ENCODE results near the gene LHX4. TPM values are rescaled to one million over a fixed set of nuclear protein-coding genes. Genes with fewer than 3 reads are reported as not detected.

LHX4 gene
- total RNA-seq, 4 donors from 2014 or later: not detected

- no peak overlapping the region for H3K27ac ChIP-seq
- H3K9me3 ChIP-seq: no peaks in the 10 kb centered on the region
- no peaks in the 10 kb centered on the region for H3K4me1 ChIP-seq
- TF ChIP-seq POLR2A (IDR thresholded peaks at IDR 0.05) (no peak), CTCF (IDR thresholded peaks at IDR 0.05) (no peak), EP300 (IDR thresholded peaks at IDR 0.05) (no peak)
- peaks cover 0 to 99% (median 0%) of the 10 kb centered on the region in 3 donors for H3K36me3 ChIP-seq
- no peak for DNase-seq (ENCODE audit: low spot score in 2 of 2)
- 89 to 90% methylated on average over 18 of the region's 18 CpGs for WGBS, 2 donors
- H3K27me3 ChIP-seq: no peaks in the 10 kb centered on the region
- H3K4me3 ChIP-seq: no peak overlapping the region
These were observed 36.7 kb upstream of the LHX4 start for GRCh38 chr1:180193141-180194047.

GRCh38 chr1:180194048-180194425 is 36.0 kb upstream of the LHX4 start:
- DNase-seq (ENCODE audit: low spot score in 2 of 2): no peak
- Histone ChIP-seq H3K27ac (no peak overlapping the region), H3K36me3 (peaks cover 0 to 100% (median 0%) of the 10 kb centered on the region in 3 donors), H3K27me3 (no peaks in the 10 kb centered on the region), H3K4me3 (no peak overlapping the region), H3K9me3 (no peaks in the 10 kb centered on the region), H3K4me1 (no peaks in the 10 kb centered on the region)
- WGBS, 2 donors: 90 to 96% methylated on average over 8 to 12 of the region's 14 CpGs
- TF ChIP-seq CTCF (IDR thresholded peaks at IDR 0.05) (no peak), POLR2A (IDR thresholded peaks at IDR 0.05) (no peak), EP300 (IDR thresholded peaks at IDR 0.05) (no peak)

- Histone ChIP-seq H3K4me1 (no peaks in the 10 kb centered on the region), H3K4me3 (no peak overlapping the region)
- WGBS, 2 donors: 71 to 73% methylated on average over 19 of the region's 19 CpGs
These were observed 35.4 kb upstream of the LHX4 start for GRCh38 chr1:180194546-180195207.

GRCh38 chr1:180195401-180195800 is 34.7 kb upstream of the LHX4 start:
- no peaks in the 10 kb centered on the region for H3K4me1 ChIP-seq
- no peak for DNase-seq (ENCODE audit: low spot score in 2 of 2)
- no peaks in the 10 kb centered on the region for H3K27me3 ChIP-seq
- no peak overlapping the region for H3K27ac ChIP-seq
- TF ChIP-seq POLR2A (IDR thresholded peaks at IDR 0.05) (no peak), EP300 (IDR thresholded peaks at IDR 0.05) (no peak), CTCF (IDR thresholded peaks at IDR 0.05) (no peak)
- 94 to 96% methylated on average over 3 of the region's 3 CpGs for WGBS, 2 donors
- H3K4me3 ChIP-seq: no peak overlapping the region
- peaks cover 0 to 88% (median 0%) of the 10 kb centered on the region in 3 donors for H3K36me3 ChIP-seq
- no peaks in the 10 kb centered on the region for H3K9me3 ChIP-seq

More at GRCh38 chr1:180194546-180195207, 35.4 kb upstream of the LHX4 start:
- Histone ChIP-seq H3K27me3 (no peaks in the 10 kb centered on the region), H3K36me3 (peaks cover 0 to 95% (median 0%) of the 10 kb centered on the region in 3 donors), H3K27ac (no peak overlapping the region), H3K9me3 (no peaks in the 10 kb centered on the region)
- no peak for DNase-seq (ENCODE audit: low spot score in 2 of 2)
- TF ChIP-seq EP300 (IDR thresholded peaks at IDR 0.05): no peak
- no peak for TF ChIP-seq CTCF (IDR thresholded peaks at IDR 0.05)
- no peak for TF ChIP-seq POLR2A (IDR thresholded peaks at IDR 0.05)

GRCh38 chr1:180195916-180196315 is 34.1 kb upstream of the LHX4 start:
- 90 to 92% methylated on average over 5 to 9 of the region's 9 CpGs for WGBS, 2 donors
- Histone ChIP-seq H3K9me3 (no peaks in the 10 kb centered on the region), H3K27me3 (no peaks in the 10 kb centered on the region), H3K36me3 (peaks cover 0 to 83% (median 0%) of the 10 kb centered on the region in 3 donors), H3K4me1 (no peaks in the 10 kb centered on the region), H3K4me3 (no peak overlapping the region), H3K27ac (no peak overlapping the region)
- TF ChIP-seq POLR2A (IDR thresholded peaks at IDR 0.05): no peak
- no peak for TF ChIP-seq EP300 (IDR thresholded peaks at IDR 0.05)
- TF ChIP-seq CTCF (IDR thresholded peaks at IDR 0.05): no peak
- no peak for DNase-seq (ENCODE audit: low spot score in 2 of 2)

All from tibial nerve (tissue), 4 donors.